Amniotic stem cell (primary cell): ENCODE data around the gene PPM1B.
"Not testable (repeated sequence)": the region's sequence is repeated elsewhere in the genome, so short reads cannot be mapped to it uniquely, and the experiment has no call there.

Experiments
- DNase-seq: peaks from one replicate; lab custom pipeline; 2025; lab: John Stamatoyannopoulos, UW

Gene PPM1B

DNA sequence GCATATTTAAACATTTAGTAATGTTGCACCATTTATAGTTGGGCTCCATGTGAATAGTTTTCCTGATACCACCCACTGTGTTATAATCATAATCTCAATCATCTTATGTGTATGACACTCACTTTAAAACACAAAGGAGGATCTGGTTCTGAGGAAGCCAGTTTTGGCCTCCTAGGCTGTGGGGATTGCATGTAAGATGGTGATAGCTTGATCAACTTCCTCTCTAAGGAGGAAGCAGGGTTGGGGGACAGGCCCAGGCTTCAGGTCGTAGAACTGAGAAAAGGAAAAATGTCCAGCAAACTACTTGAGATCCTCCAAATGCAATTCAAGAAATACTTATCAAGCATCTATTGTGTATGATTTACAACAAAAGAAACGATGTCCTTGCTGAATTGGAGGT lies 4.9 kb upstream of the PPM1B start:
- DNase-seq, result no peak

DNA sequence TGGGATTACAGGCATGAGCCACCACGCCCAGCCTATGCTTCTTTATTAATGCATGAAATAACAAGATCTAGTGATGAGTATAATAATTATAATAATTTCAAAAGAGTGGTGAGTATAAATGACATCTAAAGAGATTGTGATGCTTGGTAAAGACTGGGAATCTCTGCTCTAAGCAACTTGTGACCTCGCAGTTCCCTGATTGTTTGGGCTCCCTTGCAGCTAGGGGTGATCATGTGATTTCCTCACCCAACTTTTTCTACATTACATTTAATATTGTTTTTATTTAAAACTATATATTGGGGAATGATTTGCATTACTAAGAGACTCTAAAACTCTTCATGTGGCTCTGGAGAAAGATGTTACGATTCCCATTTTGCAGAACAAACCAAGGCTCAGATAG lies 4.1 kb upstream of the PPM1B start:
- DNase-seq, result no peak

DNA sequence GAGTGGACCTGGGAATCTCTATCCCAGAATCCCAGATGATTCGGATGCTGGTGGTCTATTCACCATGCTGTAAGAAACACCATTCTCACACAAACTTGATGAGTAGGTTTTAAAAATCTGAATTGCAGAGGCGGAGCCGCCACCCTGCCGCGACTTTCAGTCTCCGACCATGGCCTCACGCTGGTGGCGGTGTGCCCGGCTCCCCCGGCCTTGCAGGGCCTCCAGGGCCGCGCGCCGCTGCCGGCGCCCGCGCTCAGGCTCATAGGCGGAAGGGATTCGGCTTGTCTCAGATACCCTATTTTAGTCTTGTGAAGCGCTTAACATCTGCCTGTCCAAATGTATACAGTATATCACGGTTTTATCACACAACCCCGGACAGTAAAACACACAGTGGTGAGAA lies 2.6 kb upstream of the PPM1B start:
- DNase-seq, result no peak

DNA sequence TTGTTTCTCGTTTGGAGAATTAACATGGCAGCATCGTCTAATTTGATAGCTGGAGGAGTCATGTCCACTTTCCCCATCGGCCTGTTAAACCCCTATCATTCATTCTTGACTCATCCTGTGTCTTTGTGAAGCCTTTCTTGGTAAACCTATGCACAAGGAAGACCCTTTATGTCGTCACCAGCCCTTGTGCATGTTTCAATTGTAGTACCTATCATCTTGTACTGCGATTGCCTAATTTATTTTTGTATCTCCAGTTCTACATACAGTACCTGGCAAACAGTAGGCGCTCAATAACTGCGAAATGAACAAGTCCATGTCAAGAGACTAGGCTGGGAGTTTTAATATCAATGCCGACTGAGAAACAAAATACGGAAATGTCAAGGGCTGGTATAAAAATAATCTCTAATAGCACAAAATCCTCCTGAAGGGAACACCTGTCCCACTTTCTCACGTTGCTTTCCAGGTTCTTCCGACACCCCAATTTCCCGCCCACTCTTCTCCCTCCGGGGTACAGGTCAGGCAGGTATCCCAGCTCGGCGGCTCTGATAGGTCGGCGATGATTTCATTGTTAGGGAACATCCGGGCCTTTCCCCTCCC lies 1.3 kb upstream of the PPM1B start:
- no peak for DNase-seq

DNA sequence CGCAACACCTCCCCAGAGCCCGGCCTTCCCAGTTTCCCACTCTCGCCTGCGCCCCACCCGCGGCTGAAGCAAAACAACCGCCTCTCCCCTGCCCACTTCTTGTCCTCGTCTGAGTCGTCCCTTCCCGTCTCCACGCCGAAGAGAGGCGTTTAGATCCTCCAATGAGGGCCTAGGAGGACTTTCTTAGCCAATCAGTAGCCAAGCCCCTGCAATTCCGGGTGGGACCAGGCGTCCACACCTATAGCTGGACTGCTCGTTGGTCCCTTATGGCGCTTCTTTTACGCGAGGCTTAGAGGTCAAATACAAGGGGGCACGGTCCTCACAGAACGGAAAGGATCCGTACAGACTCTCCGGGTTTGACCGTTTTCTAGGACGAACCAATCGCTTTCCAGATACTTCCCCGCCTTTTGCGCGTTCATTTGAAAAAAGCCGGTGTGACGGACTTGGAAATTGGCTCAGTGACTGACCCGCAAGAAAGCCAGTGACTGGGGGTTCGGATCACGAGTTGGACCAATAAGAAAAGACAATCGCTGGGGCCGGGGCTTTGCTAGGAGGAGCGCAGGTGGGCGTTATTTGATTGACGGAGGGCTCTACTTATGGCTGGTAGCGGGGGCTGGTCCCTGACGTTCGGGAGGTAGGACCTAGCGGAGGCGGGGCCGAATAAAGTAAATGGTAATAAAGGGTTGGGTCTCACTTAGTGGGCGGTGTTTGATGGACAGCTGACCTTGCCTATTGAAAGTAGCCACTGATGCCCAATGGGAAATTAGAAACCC lies 581 bp upstream of the PPM1B start:
- DNase-seq, result peak; percentile 100

- no peak for DNase-seq
Measured at GRCh38 chr2:44169155-44169898, 652 bp downstream of the PPM1B start.

DNA sequence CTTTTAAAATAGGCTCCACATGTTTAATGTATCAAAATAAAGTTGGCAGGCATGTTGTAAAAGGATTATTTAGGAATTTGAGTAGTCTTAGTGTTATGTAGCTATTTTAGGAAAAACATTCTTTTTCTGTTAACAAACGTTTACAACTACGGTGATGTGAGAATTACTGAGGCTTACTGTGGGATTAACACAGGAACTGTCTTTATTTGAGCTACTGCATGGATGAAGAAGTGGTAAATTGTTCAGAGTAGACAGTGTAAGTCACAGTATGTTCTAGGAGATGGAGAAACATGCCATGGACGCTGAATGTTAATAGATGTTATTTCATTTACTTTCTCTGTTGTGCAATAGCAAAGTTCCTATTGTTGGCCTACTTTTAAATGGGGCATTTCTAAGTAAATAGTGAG lies 1.6 kb downstream of the PPM1B start:
- no peak for DNase-seq

DNA sequence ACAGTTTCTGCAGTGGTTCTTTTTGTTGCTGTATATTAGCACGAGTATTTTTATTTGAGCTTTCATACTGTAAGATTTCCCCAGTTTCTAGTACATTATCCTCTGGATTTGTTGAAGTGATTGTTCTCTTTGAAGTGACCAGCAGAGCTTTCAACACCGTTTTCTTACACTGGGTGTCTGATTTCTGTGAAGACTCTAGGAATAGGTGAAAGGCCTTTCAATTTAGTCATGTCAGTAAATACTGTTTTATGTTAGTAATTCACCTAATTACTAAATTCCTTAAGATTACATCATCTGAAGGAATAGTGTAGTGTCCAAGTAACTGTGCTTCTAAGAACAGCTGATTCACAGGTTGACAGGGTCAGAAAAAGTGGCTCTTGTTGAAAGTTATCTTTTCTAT lies 2.3 kb downstream of the PPM1B start:
- no peak for DNase-seq

GRCh38 chr2:44171442-44171841 lies 2.8 kb downstream of the PPM1B start:
- DNase-seq, result not testable (repeated sequence)

- no peak for DNase-seq
Measured at GRCh38 chr2:44172576-44172975, 3.9 kb downstream of the PPM1B start.

DNA sequence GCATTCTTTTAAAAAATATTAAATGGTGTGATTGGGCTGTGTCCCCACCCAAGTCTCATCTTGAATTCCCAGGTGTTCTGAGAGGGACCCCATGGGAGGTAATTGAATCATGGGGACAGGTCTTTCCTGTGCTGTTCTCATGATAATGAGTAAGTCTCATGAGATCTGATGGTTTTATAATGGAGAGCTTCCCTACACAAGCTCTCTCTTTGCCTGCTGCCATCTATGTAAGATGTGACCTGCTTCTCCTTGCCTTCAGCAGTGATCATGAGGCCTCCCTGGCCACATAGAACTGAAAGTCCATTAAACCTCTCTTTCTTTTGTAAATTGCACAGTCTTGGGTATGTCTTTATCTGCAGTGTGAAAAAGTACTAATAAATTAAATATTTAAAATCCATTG lies 10.3 kb downstream of the PPM1B start:
- DNase-seq, result no peak

GRCh38 chr2:44181648-44182047 lies 13.0 kb downstream of the PPM1B start:
- DNase-seq, result no peak

DNA sequence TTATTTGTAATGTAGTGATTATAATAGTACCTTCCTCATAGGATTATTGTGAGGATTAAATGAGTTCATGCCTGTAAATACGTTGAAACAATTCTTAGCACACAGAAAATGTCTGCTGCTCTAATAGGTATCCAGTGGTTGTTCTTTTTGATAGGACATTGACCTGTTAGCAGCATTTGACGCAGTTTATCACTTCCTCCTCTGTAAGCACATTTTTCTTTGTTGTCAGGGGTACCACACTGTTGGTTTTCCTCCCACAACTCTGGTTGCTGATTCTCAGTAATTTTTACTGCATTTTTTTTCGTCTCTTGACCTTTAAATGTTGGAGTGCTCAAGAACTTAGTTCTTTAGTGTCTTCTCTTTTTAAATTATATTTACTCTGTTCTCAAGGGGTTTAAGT lies 15.4 kb downstream of the PPM1B start:
- no peak for DNase-seq

- no peak for DNase-seq
Measured at GRCh38 chr2:44186810-44187209, 18.1 kb downstream of the PPM1B start.

DNA sequence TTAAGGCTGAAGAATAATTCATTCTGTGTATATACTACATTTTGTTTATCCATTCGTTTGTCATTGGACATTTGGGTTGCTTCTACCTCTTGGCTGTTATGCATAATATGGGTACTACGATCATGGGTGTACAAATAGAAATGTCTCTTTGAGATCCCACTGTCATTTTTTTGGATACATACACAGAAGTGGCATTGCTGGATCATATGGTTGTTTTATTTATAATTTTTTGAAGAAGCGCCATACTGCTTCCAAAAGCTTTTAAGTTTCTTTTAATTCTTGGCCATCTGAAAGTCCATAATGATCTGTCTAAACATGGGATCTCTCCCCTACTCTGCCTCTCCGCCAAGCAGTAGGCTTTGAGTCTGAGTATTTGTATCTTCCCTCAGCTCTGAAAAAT lies 18.6 kb downstream of the PPM1B start:
- DNase-seq, result no peak

- DNase-seq, result no peak
Measured at GRCh38 chr2:44188696-44189095, 20.0 kb downstream of the PPM1B start.

DNA sequence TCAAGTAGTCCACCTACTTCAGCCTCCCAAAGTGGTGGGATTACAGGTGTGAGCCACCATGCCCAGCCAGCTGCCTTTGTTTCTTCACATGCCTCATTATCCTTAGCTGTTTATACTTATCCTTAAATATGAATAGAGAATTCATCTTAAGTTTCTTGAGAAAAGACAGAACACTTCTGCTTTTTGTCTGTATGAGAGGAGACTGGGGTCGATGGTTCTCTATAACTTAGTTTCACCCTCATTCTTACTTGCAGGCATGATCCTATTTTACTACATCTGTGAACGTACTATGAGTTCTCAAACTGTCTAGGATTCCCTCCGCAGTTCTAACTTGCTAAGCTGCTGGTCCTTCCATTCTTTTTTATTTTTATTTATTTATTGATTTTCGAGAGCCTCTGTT lies 20.4 kb downstream of the PPM1B start:
- DNase-seq, result no peak

GRCh38 chr2:44190526-44190925 lies 21.9 kb downstream of the PPM1B start:
- DNase-seq, result no peak

GRCh38 chr2:44191739-44192138 lies 23.1 kb downstream of the PPM1B start:
- no peak for DNase-seq

GRCh38 chr2:44192646-44193045 lies 24.0 kb downstream of the PPM1B start:
- DNase-seq, result no peak

- no peak for DNase-seq
Measured at GRCh38 chr2:44195714-44196113, 27.0 kb downstream of the PPM1B start.

- DNase-seq, result no peak
Measured at GRCh38 chr2:44197816-44198215, 29.1 kb downstream of the PPM1B start.

DNA sequence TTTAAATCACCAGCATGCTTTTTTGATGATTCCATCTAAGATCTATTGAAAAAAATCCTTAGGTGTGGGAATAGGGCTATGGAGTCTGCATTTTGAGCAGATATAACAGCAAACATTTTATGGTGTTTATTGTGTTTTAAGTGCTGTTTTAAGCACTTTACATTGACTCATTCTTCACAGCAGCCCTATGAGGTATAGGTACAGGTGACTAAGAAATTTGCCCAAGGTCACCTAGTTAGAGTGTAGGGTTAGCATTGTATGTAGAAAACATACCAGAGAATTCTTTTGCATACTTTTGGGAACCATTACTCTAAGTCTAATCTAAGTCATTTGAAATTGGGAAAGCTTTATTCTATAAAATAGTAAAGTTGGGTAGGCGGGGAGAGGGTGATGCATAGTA lies 31.3 kb downstream of the PPM1B start:
- DNase-seq, result no peak
